HG03097 (cell line): ENCODE data around the gene FKBP1A.

ENCODE experiments used
- ATAC-seq: cut with Tn5 transposase; IDR thresholded peaks from one replicate; pipeline ENCODE4 v1.9.1; 2021; ENCODE audit not compliant: unreplicated experiment, low FRiP score

The FKBP1A gene

GRCh38 chr20:1322511-1323245 lies 70.2 kb downstream of the FKBP1A start:
- ATAC-seq: no peak

DNA sequence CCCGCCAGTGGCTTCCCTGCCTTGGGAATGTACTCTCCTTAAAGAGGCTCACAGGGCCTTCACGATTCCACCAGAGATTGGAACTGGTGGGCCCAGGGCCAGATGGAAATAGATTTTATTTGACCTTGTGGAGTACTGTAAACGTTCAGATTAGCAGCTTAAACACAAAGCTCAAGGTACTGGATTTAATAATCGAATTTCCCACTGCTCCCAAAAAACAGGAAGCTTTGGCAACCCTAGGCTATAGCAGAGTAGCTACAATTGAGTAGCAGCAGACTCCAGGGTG lies 71.3 kb downstream of the FKBP1A start:
- ATAC-seq: no peak

GRCh38 chr20:1320902-1321653 lies 71.8 kb downstream of the FKBP1A start:
- no peak for ATAC-seq

GRCh38 chr20:1320016-1320415 lies 72.8 kb downstream of the FKBP1A start:
- no peak for ATAC-seq

DNA sequence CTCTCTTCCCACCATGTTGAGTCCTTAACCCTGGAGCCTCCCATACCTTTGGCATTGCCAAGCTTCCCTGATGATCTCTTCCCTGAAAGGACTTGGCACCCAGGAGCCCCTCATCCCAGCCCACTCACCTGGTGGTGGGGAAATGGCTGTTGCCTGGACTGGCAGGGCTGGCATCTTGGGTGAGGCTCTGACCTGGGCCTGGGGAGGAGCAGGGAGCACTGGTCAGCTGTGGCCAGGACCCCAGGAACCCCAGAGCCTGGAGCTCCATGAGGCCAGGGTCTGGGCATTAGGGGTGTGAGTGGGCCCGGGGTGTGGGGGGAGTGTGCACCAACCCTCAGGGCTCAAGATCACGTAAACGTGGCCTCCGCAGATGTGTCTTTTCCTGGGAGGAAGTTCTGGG lies 73.4 kb downstream of the FKBP1A start:
- ATAC-seq: no peak

GRCh38 chr20:1319051-1319450 lies 73.8 kb downstream of the FKBP1A start:
- no peak for ATAC-seq
